ENCODE results near the gene INTS11. TPM values are rescaled to one million over a fixed set of nuclear protein-coding genes. Genes with fewer than 3 reads are reported as not detected.

The INTS11 gene
- total RNA-seq, 1 donor from 2014 or later, result 27.1 TPM

GRCh38 chr1:1290238-1290731 is 34.2 kb downstream of the INTS11 start:
- H3K27ac ChIP-seq (ENCODE audit: low read depth, low read length), result no peak overlapping the region
- peaks cover 0 to 5% (median 2%) of the 10 kb centered on the region in 3 donors for H3K36me3 ChIP-seq (ENCODE audit: control insufficient read depth in 3 of 3, insufficient read depth in 3 of 3, low read length in 3 of 3)
- H3K9ac ChIP-seq (ENCODE audit: low read depth in 1 of 3, low read length in 3 of 3), result no peak overlapping the region
- H3K4me1 ChIP-seq (ENCODE audit: control insufficient read depth in 3 of 3, insufficient read depth in 3 of 3, low read length in 3 of 3), result peaks cover 4 to 11% (median 6%) of the 10 kb centered on the region in 3 donors
- H3K4me3 ChIP-seq (ENCODE audit: low read length in 3 of 3), result no peak overlapping the region
- no peaks in the 10 kb centered on the region for H3K9me3 ChIP-seq (ENCODE audit: control insufficient read depth in 3 of 3, low read length in 3 of 3)
- peaks cover 25 to 29% (median 25%) of the 10 kb centered on the region in 3 donors for H3K27me3 ChIP-seq (ENCODE audit: control insufficient read depth in 3 of 3, insufficient read depth in 3 of 3, low read length in 3 of 3)

- Histone ChIP-seq H3K27me3 (ENCODE audit: control insufficient read depth in 3 of 3, insufficient read depth in 3 of 3, low read length in 3 of 3) (peaks cover 31 to 43% (median 33%) of the 10 kb centered on the region in 3 donors), H3K4me3 (ENCODE audit: low read length in 3 of 3) (no peak overlapping the region), H3K4me1 (ENCODE audit: control insufficient read depth in 3 of 3, insufficient read depth in 3 of 3, low read length in 3 of 3) (peaks cover 4 to 11% (median 6%) of the 10 kb centered on the region in 3 donors)
These were observed 37.0 kb downstream of the INTS11 start for GRCh38 chr1:1287288-1288110.

GRCh38 chr1:1286313-1287261 is 37.9 kb downstream of the INTS11 start:
- H3K4me1 ChIP-seq (ENCODE audit: control insufficient read depth in 3 of 3, insufficient read depth in 3 of 3, low read length in 3 of 3), result peaks cover 4 to 16% (median 7%) of the 10 kb centered on the region in 3 donors
- H3K27me3 ChIP-seq (ENCODE audit: control insufficient read depth in 3 of 3, insufficient read depth in 3 of 3, low read length in 3 of 3), result peaks cover 31 to 43% (median 33%) of the 10 kb centered on the region in 3 donors
- no peaks in the 10 kb centered on the region for H3K9me3 ChIP-seq (ENCODE audit: control insufficient read depth in 3 of 3, low read length in 3 of 3)

More at GRCh38 chr1:1287288-1288110, 37.0 kb downstream of the INTS11 start:
- no peak overlapping the region for H3K27ac ChIP-seq (ENCODE audit: low read depth, low read length)
- H3K36me3 ChIP-seq (ENCODE audit: control insufficient read depth in 3 of 3, insufficient read depth in 3 of 3, low read length in 3 of 3), result no peaks in the 10 kb centered on the region
- H3K9ac ChIP-seq (ENCODE audit: low read depth in 1 of 3, low read length in 3 of 3), result no peak overlapping the region
- H3K9me3 ChIP-seq (ENCODE audit: control insufficient read depth in 3 of 3, low read length in 3 of 3), result no peaks in the 10 kb centered on the region

DNA sequence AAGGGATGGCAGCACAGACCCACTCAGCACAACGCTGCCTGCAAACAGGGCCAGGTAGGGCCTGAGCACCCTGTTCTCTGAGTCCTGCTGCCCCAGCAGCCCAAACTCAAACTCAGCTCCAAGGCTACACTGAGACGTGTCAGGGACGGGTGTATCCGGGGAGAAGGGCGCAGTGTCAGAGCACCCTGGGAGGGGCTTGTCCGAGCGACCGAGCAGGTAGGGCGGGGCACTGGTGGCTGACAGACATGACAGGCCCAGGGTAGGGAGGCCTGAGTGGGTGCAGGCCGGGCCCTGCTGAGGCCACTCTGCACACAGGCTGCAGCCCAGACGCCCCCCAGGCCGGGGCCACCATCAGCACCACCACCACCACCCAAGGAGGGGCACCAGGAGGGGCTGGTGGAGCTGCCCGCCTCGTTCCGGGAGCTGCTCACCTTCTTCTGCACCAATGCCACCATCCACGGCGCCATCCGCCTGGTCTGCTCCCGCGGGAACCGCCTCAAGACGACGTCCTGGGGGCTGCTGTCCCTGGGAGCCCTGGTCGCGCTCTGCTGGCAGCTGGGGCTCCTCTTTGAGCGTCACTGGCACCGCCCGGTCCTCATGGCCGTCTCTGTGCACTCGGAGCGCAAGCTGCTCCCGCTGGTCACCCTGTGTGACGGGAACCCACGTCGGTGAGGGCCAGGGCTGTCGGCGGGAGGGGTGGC is 38.7 kb downstream of the INTS11 start:
- no peak overlapping the region for H3K9ac ChIP-seq (ENCODE audit: low read depth in 1 of 3, low read length in 3 of 3)
- no peak overlapping the region for H3K4me3 ChIP-seq (ENCODE audit: low read length in 3 of 3)
- H3K36me3 ChIP-seq (ENCODE audit: control insufficient read depth in 3 of 3, insufficient read depth in 3 of 3, low read length in 3 of 3), result no peaks in the 10 kb centered on the region
- H3K27me3 ChIP-seq (ENCODE audit: control insufficient read depth in 3 of 3, insufficient read depth in 3 of 3, low read length in 3 of 3), result peaks cover 31 to 43% (median 33%) of the 10 kb centered on the region in 3 donors
- H3K27ac ChIP-seq (ENCODE audit: low read depth, low read length), result no peak overlapping the region
- H3K9me3 ChIP-seq (ENCODE audit: control insufficient read depth in 3 of 3, low read length in 3 of 3), result no peaks in the 10 kb centered on the region
- H3K4me1 ChIP-seq (ENCODE audit: control insufficient read depth in 3 of 3, insufficient read depth in 3 of 3, low read length in 3 of 3), result peaks cover 0 to 12% (median 2%) of the 10 kb centered on the region in 3 donors

More at GRCh38 chr1:1286313-1287261, 37.9 kb downstream of the INTS11 start:
- Histone ChIP-seq H3K4me3 (ENCODE audit: low read length in 3 of 3) (no peak overlapping the region), H3K9ac (ENCODE audit: low read depth in 1 of 3, low read length in 3 of 3) (no peak overlapping the region), H3K27ac (ENCODE audit: low read depth, low read length) (no peak overlapping the region), H3K36me3 (ENCODE audit: control insufficient read depth in 3 of 3, insufficient read depth in 3 of 3, low read length in 3 of 3) (no peaks in the 10 kb centered on the region)

- Histone ChIP-seq H3K36me3 (ENCODE audit: control insufficient read depth in 3 of 3, insufficient read depth in 3 of 3, low read length in 3 of 3) (no peaks in the 10 kb centered on the region), H3K9me3 (ENCODE audit: control insufficient read depth in 3 of 3, low read length in 3 of 3) (no peaks in the 10 kb centered on the region), H3K27ac (ENCODE audit: low read depth, low read length) (no peak overlapping the region), H3K4me3 (ENCODE audit: low read length in 3 of 3) (no peak overlapping the region), H3K27me3 (ENCODE audit: control insufficient read depth in 3 of 3, insufficient read depth in 3 of 3, low read length in 3 of 3) (peaks cover 31 to 39% (median 33%) of the 10 kb centered on the region in 3 donors), H3K9ac (ENCODE audit: low read depth in 1 of 3, low read length in 3 of 3) (no peak overlapping the region), H3K4me1 (ENCODE audit: control insufficient read depth in 3 of 3, insufficient read depth in 3 of 3, low read length in 3 of 3) (peaks cover 0 to 12% (median 2%) of the 10 kb centered on the region in 3 donors)
These were observed 39.3 kb downstream of the INTS11 start for GRCh38 chr1:1285102-1285571.

- no peak overlapping the region for H3K4me3 ChIP-seq (ENCODE audit: low read length in 3 of 3)
- H3K4me1 ChIP-seq (ENCODE audit: control insufficient read depth in 3 of 3, insufficient read depth in 3 of 3, low read length in 3 of 3), result peaks cover 0 to 12% (median 2%) of the 10 kb centered on the region in 3 donors
- no peaks in the 10 kb centered on the region for H3K36me3 ChIP-seq (ENCODE audit: control insufficient read depth in 3 of 3, insufficient read depth in 3 of 3, low read length in 3 of 3)
- H3K9me3 ChIP-seq (ENCODE audit: control insufficient read depth in 3 of 3, low read length in 3 of 3), result no peaks in the 10 kb centered on the region
- peaks cover 31 to 39% (median 33%) of the 10 kb centered on the region in 3 donors for H3K27me3 ChIP-seq (ENCODE audit: control insufficient read depth in 3 of 3, insufficient read depth in 3 of 3, low read length in 3 of 3)
- no peak overlapping the region for H3K27ac ChIP-seq (ENCODE audit: low read depth, low read length)
- H3K9ac ChIP-seq (ENCODE audit: low read depth in 1 of 3, low read length in 3 of 3), result no peak overlapping the region
These were observed 40.0 kb downstream of the INTS11 start for GRCh38 chr1:1284221-1285101.

GRCh38 chr1:1283821-1284220 is 40.6 kb downstream of the INTS11 start:
- Histone ChIP-seq H3K4me3 (ENCODE audit: low read length in 3 of 3) (no peak overlapping the region), H3K36me3 (ENCODE audit: control insufficient read depth in 3 of 3, insufficient read depth in 3 of 3, low read length in 3 of 3) (no peaks in the 10 kb centered on the region), H3K4me1 (ENCODE audit: control insufficient read depth in 3 of 3, insufficient read depth in 3 of 3, low read length in 3 of 3) (peaks cover 0 to 12% (median 2%) of the 10 kb centered on the region in 3 donors), H3K9me3 (ENCODE audit: control insufficient read depth in 3 of 3, low read length in 3 of 3) (no peaks in the 10 kb centered on the region), H3K27me3 (ENCODE audit: control insufficient read depth in 3 of 3, insufficient read depth in 3 of 3, low read length in 3 of 3) (peaks cover 31 to 39% (median 33%) of the 10 kb centered on the region in 3 donors), H3K9ac (ENCODE audit: low read depth in 1 of 3, low read length in 3 of 3) (no peak overlapping the region), H3K27ac (ENCODE audit: low read depth, low read length) (no peak overlapping the region)

- no peak overlapping the region for H3K4me3 ChIP-seq (ENCODE audit: low read length in 3 of 3)
- H3K27me3 ChIP-seq (ENCODE audit: control insufficient read depth in 3 of 3, insufficient read depth in 3 of 3, low read length in 3 of 3), result peaks cover 31 to 39% (median 33%) of the 10 kb centered on the region in 3 donors
- H3K27ac ChIP-seq (ENCODE audit: low read depth, low read length), result no peak overlapping the region
- H3K4me1 ChIP-seq (ENCODE audit: control insufficient read depth in 3 of 3, insufficient read depth in 3 of 3, low read length in 3 of 3), result peaks cover 0 to 12% (median 2%) of the 10 kb centered on the region in 3 donors
- no peaks in the 10 kb centered on the region for H3K36me3 ChIP-seq (ENCODE audit: control insufficient read depth in 3 of 3, insufficient read depth in 3 of 3, low read length in 3 of 3)
- H3K9me3 ChIP-seq (ENCODE audit: control insufficient read depth in 3 of 3, low read length in 3 of 3), result no peaks in the 10 kb centered on the region
- H3K9ac ChIP-seq (ENCODE audit: low read depth in 1 of 3, low read length in 3 of 3), result no peak overlapping the region
These were observed 41.5 kb downstream of the INTS11 start for GRCh38 chr1:1282998-1283397.

Measured in skeletal muscle tissue (tissue), 4 donors.